Lung (tissue), 12 donors: ENCODE measurements around the gene SMC1A. TPM values are rescaled to one million over a fixed set of nuclear protein-coding genes. Genes with fewer than 3 reads are reported as not detected.

ENCODE experiments used
- ATAC-seq: fragments of 200-7000 bp; cut with Tn5 transposase; one replicate; pipeline ENCODE4 v1.9.1; 2020; ENCODE audit warnings: moderate number of reproducible peaks; ENCODE audit not compliant: insufficient read depth, low FRiP score
- DNase-seq, 3 donors: peaks; one replicate each; pipeline ENCODE4 v3.0.0-alpha.2; 2013 to 2017
- H3K27ac ChIP-seq, 2 donors: one replicate each; pipeline ENCODE4 v1.5.1; 2013; ENCODE audit warnings: mild to moderate bottlenecking in 2 of 2, moderate library complexity in 2 of 2, control low read depth in 1 of 2, inconsistent platforms in 1 of 2, low read depth in 1 of 2, low read length in 1 of 2
- H3K27me3 ChIP-seq, 3 donors: one replicate each; pipeline ENCODE4 v1.5.1; 2013; ENCODE audit warnings: low read length in 2 of 3; ENCODE audit not compliant: control insufficient read depth in 3 of 3, insufficient read depth in 3 of 3
- H3K36me3 ChIP-seq, 4 donors: one replicate each; pipeline ENCODE4 v1.5.1; 2013; ENCODE audit warnings: low read length in 4 of 4, mild to moderate bottlenecking in 1 of 4, moderate library complexity in 1 of 4; ENCODE audit not compliant: control insufficient read depth in 4 of 4, insufficient read depth in 4 of 4
- H3K4me1 ChIP-seq, 5 donors: one replicate each; pipeline ENCODE4 v1.5.1; 2013; ENCODE audit warnings: low read length in 5 of 5, mild to moderate bottlenecking in 2 of 5, moderate library complexity in 1 of 5; ENCODE audit not compliant: control insufficient read depth in 5 of 5, insufficient read depth in 5 of 5
- H3K4me3 ChIP-seq: one replicate; pipeline ENCODE4 v1.5.1; 2013; ENCODE audit warnings: mild to moderate bottlenecking, control low read depth, moderate library complexity
- H3K9ac ChIP-seq, 2 donors: one replicate each; pipeline ENCODE4 v1.5.1; 2013; ENCODE audit warnings: low read length in 2 of 2, control low read depth in 1 of 2; ENCODE audit not compliant: insufficient read depth in 1 of 2
- H3K9me3 ChIP-seq, 4 donors: one replicate each; pipeline ENCODE4 v1.5.1; 2013; ENCODE audit warnings: low read length in 3 of 4, mild to moderate bottlenecking in 1 of 4, moderate library complexity in 1 of 4; ENCODE audit not compliant: control insufficient read depth in 4 of 4, insufficient read depth in 3 of 4
- CTCF ChIP-seq: IDR thresholded peaks from 2 replicates; pipeline ENCODE4 v1.5.1; 2012; ENCODE audit warnings: mild to moderate bottlenecking; ENCODE audit errors: control extremely low read depth, extremely low read depth
- WGBS, 2 donors: extraction: QIAGEN DNeasy Blood & Tissue Kit; methylation state at CpG; one replicate each; pipeline ENCODE4 v1.1.7; 2013; 5-methylcytosine and 5-hydroxymethylcytosine counted together
- polyA plus RNA-seq, 2 donors: library from polyadenylated mRNA; stranded (reverse); fragments of 200-250 nt; gene quantifications; one replicate each; pipeline ENCODE4 v1.2.1, GENCODE V29; 2013
- total RNA-seq, 2 donors: library from RNA; depleted of rRNA in 1 of 2; stranded (reverse); fragments of >200 nt in 1 of 2; gene quantifications; one replicate each; pipeline ENCODE4 v1.2.1, GENCODE V29; 2014 to 2021
- donor health status: control.
- donor health status: control.
- donor health status: Bipolar disorder and iron deficiency.
- donor health status: healthy.
- donor health status: DM: yes; HTN: yes; CAD: no.

SMC1A gene
- total and polyA plus RNA-seq, 4 donors = 11.2 to 56.2 (median 22.4) TPM

- Histone ChIP-seq H3K27me3 (peaks cover 0 to 33% (median 32%) of the 10 kb centered on the region in 3 donors), H3K9me3 (peaks cover 0 to 2% (median 0%) of the 10 kb centered on the region in 4 donors), H3K9ac (no peak overlapping the region), H3K4me3 (no peak overlapping the region), H3K36me3 (no peaks in the 10 kb centered on the region), H3K4me1 (peaks cover 0 to 6% (median 3%) of the 10 kb centered on the region in 5 donors), H3K27ac (no peak overlapping the region)
- TF ChIP-seq CTCF = peak; percentile 14
- peak in 1 of 3 donors; percentile 9 for DNase-seq
- 15 to 21% methylated on average over 6 of the region's 6 CpGs for WGBS, 2 donors
- no peak for ATAC-seq
Observed at GRCh38 chrX:53445977-53446376, 23.5 kb upstream of the SMC1A start.

GRCh38 chrX:53442322-53442631 is 19.8 kb upstream of the SMC1A start:
- DNase-seq (no peak), ATAC-seq (no peak)
- H3K4me1 ChIP-seq = peaks cover 0 to 6% (median 3%) of the 10 kb centered on the region in 5 donors
- H3K36me3 ChIP-seq = no peaks in the 10 kb centered on the region
- peaks cover 0 to 47% (median 47%) of the 10 kb centered on the region in 3 donors for H3K27me3 ChIP-seq
- no peak overlapping the region for H3K27ac ChIP-seq
- peaks cover 0 to 2% (median 0%) of the 10 kb centered on the region in 4 donors for H3K9me3 ChIP-seq
- H3K9ac ChIP-seq = no peak overlapping the region
- H3K4me3 ChIP-seq = no peak overlapping the region
- no peak for TF ChIP-seq CTCF
- 29 to 49% methylated on average over 1 of the region's 1 CpG for WGBS, 2 donors

GRCh38 chrX:53441531-53442321 is 19.3 kb upstream of the SMC1A start:
- Histone ChIP-seq H3K4me3 (no peak overlapping the region), H3K27ac (peak overlapping the region; percentile 21 to 62), H3K27me3 (peaks cover 0 to 52% (median 52%) of the 10 kb centered on the region in 3 donors), H3K4me1 (peaks cover 0 to 6% (median 3%) of the 10 kb centered on the region in 5 donors), H3K9me3 (peaks cover 0 to 2% (median 0%) of the 10 kb centered on the region in 4 donors), H3K36me3 (no peaks in the 10 kb centered on the region), H3K9ac (no peak overlapping the region)
- DNase-seq (peak; percentile 53 to 68 (median 65)), ATAC-seq (peak; percentile 81)
- no peak for TF ChIP-seq CTCF
- WGBS, 2 donors = 3 to 13% methylated on average over 25 to 44 of the region's 44 CpGs
